Myocyte (in vitro differentiated cells): ENCODE results near the gene MAPK14. TPM values are rescaled to one million over a fixed set of nuclear protein-coding genes. Genes with fewer than 3 reads are reported as not detected.

Experiments
- DNase-seq: peaks from one replicate; pipeline ENCODE4 v3.0.0-alpha.2; 2012; ENCODE audit warnings: low read depth
- total RNA-seq: library from RNA; depleted of rRNA; stranded (reverse); fragments of >200 nt; gene quantifications from 2 replicates; pipeline ENCODE4 v1.2.3, GENCODE V29; 2014

The MAPK14 gene
- total RNA-seq, 1 donor from 2014 or later = 55.7 TPM

GRCh38 chr6:36133912-36134311 lies 106.3 kb downstream of the MAPK14 start:
- DNase-seq = no peak

- DNase-seq = no peak
Measured at GRCh38 chr6:36135053-36135731, 107.6 kb downstream of the MAPK14 start.

- DNase-seq = no peak
Measured at GRCh38 chr6:36136034-36136433, 108.4 kb downstream of the MAPK14 start.

- DNase-seq = no peak
Measured at GRCh38 chr6:36136551-36136950, 108.9 kb downstream of the MAPK14 start.

GRCh38 chr6:36138667-36139066 lies 111.1 kb downstream of the MAPK14 start:
- DNase-seq = no peak

GRCh38 chr6:36139431-36139830 lies 111.8 kb downstream of the MAPK14 start:
- no peak for DNase-seq

- DNase-seq = peak; percentile 94
Measured at GRCh38 chr6:36139991-36140710, 112.5 kb downstream of the MAPK14 start.

GRCh38 chr6:36141091-36141490 lies 113.5 kb downstream of the MAPK14 start:
- DNase-seq = no peak

- DNase-seq = no peak
Measured at GRCh38 chr6:36141961-36142360, 114.4 kb downstream of the MAPK14 start.

- no peak for DNase-seq
Measured at GRCh38 chr6:36142971-36143838, 115.6 kb downstream of the MAPK14 start.

- no peak for DNase-seq
Measured at GRCh38 chr6:36145495-36145894, 117.9 kb downstream of the MAPK14 start.

- no peak for DNase-seq
Measured at GRCh38 chr6:36147294-36147693, 119.7 kb downstream of the MAPK14 start.

- DNase-seq = no peak
Measured at GRCh38 chr6:36149476-36149875, 121.9 kb downstream of the MAPK14 start.

GRCh38 chr6:36150283-36150682 lies 122.7 kb downstream of the MAPK14 start:
- DNase-seq = no peak

GRCh38 chr6:36154286-36154685 lies 126.7 kb downstream of the MAPK14 start:
- DNase-seq = no peak

GRCh38 chr6:36155662-36156061 lies 128.1 kb downstream of the MAPK14 start:
- DNase-seq = no peak

GRCh38 chr6:36160147-36160760 lies 132.6 kb downstream of the MAPK14 start:
- peak; percentile 76 for DNase-seq
